ENCODE results near the gene TCF12.
"Not testable (repeated sequence)": the region's sequence is repeated elsewhere in the genome, so short reads cannot be mapped to it uniquely, and the experiment has no call there.

Gene TCF12

GRCh38 chr15:56916825-56917477, 1.5 kb upstream of the TCF12 start:
- peak; percentile 36 for DNase-seq

- DNase-seq = no peak
These were observed 795 bp upstream of the TCF12 start for GRCh38 chr15:56917652-56918045.

- peak; percentile 56 for DNase-seq
These were observed 676 bp downstream of the TCF12 start for GRCh38 chr15:56919031-56919608.

- peak; percentile 62 for DNase-seq
These were observed 1.3 kb downstream of the TCF12 start for GRCh38 chr15:56919609-56920366.

GRCh38 chr15:56920367-56920627, 1.9 kb downstream of the TCF12 start:
- no peak for DNase-seq

- no peak for DNase-seq
These were observed 4.7 kb downstream of the TCF12 start for GRCh38 chr15:56923174-56923591.

- no peak for DNase-seq
These were observed 9.4 kb downstream of the TCF12 start for GRCh38 chr15:56927816-56928215.

- DNase-seq = no peak
These were observed 11.0 kb downstream of the TCF12 start for GRCh38 chr15:56929399-56929798.

- no peak for DNase-seq
These were observed 11.5 kb downstream of the TCF12 start for GRCh38 chr15:56929933-56930332.

- no peak for DNase-seq
These were observed 12.3 kb downstream of the TCF12 start for GRCh38 chr15:56930669-56931313.

GRCh38 chr15:56931639-56932508, 13.4 kb downstream of the TCF12 start:
- peak; percentile 50 for DNase-seq

GRCh38 chr15:56932509-56932868, 14.0 kb downstream of the TCF12 start:
- DNase-seq = not testable (repeated sequence)

GRCh38 chr15:56933410-56933809, 15.0 kb downstream of the TCF12 start:
- peak; percentile 26 for DNase-seq

- no peak for DNase-seq
These were observed 15.4 kb downstream of the TCF12 start for GRCh38 chr15:56933811-56934210.

- no peak for DNase-seq
These were observed 15.8 kb downstream of the TCF12 start for GRCh38 chr15:56934269-56934668.

- DNase-seq = no peak
These were observed 18.5 kb downstream of the TCF12 start for GRCh38 chr15:56936929-56937328.

- no peak for DNase-seq
These were observed 20.8 kb downstream of the TCF12 start for GRCh38 chr15:56939257-56939656.

- no peak for DNase-seq
These were observed 21.9 kb downstream of the TCF12 start for GRCh38 chr15:56940388-56940787.

- no peak for DNase-seq
These were observed 23.7 kb downstream of the TCF12 start for GRCh38 chr15:56942118-56942517.

GRCh38 chr15:56943403-56943802, 25.0 kb downstream of the TCF12 start:
- no peak for DNase-seq

- DNase-seq = no peak
These were observed 26.0 kb downstream of the TCF12 start for GRCh38 chr15:56944485-56944884.

GRCh38 chr15:56946150-56946549, 27.7 kb downstream of the TCF12 start:
- DNase-seq = no peak
